ENCODE measurements around the gene TOMM40L.

The TOMM40L gene

GRCh38 chr1:161189036-161189435, 36.8 kb upstream of the TOMM40L start:
- H3K9ac ChIP-seq (ENCODE audit: low read depth, low read length) = no peak overlapping the region
- peaks cover 23% of the 10 kb centered on the region for H3K4me1 ChIP-seq (ENCODE audit: control insufficient read depth, insufficient read depth, low read length)
- no peaks in the 10 kb centered on the region for H3K36me3 ChIP-seq (ENCODE audit: insufficient read depth, low read length)

DNA sequence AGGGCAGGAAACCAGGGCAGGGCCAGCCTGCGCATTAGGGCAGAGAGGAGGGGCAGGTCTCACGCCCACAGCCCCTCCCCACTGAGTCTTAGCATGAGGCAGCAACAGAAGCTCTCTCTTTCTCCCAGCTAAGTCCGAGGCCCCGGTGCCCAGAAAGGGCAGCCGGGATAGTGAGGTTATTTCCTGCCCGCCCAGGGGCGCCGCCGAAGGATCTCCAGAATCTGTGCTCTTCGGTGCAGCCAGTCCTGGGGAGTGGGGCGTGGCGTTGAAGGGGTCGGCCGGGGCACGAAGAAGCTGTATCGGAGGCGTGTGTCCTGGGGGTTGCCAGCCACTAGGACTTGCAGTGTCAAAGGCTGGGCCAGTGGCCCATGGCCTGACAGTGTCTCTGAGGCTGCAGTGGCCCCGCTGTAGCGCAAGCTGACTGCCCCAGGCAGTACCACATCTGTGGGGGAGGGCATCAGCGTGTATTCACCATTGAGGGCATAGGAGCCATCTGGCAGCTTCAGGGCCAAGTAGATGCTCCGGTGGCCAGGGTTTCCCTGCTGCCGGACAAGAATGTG, 34.8 kb upstream of the TOMM40L start:
- Histone ChIP-seq H3K4me2 (ENCODE audit: low read length) (no peak overlapping the region), H3K9me3 (replicated peaks; ENCODE audit: low read length) (no peaks in the 10 kb centered on the region), H3K4me1 (ENCODE audit: control insufficient read depth, insufficient read depth, low read length) (peaks cover 14% of the 10 kb centered on the region), H3K27me3 (ENCODE audit: control insufficient read depth, insufficient read depth, low read length) (no peaks in the 10 kb centered on the region), H3K4me3 (ENCODE audit: low read length) (no peak overlapping the region), H3K9ac (ENCODE audit: low read depth, low read length) (no peak overlapping the region), H3K36me3 (ENCODE audit: insufficient read depth, low read length) (no peaks in the 10 kb centered on the region)

More at GRCh38 chr1:161189036-161189435, 36.8 kb upstream of the TOMM40L start:
- Histone ChIP-seq H3K4me2 (ENCODE audit: low read length) (no peak overlapping the region), H3K9me3 (replicated peaks; ENCODE audit: low read length) (no peaks in the 10 kb centered on the region), H3K27me3 (ENCODE audit: control insufficient read depth, insufficient read depth, low read length) (no peaks in the 10 kb centered on the region), H3K4me3 (ENCODE audit: low read length) (no peak overlapping the region)

DNA sequence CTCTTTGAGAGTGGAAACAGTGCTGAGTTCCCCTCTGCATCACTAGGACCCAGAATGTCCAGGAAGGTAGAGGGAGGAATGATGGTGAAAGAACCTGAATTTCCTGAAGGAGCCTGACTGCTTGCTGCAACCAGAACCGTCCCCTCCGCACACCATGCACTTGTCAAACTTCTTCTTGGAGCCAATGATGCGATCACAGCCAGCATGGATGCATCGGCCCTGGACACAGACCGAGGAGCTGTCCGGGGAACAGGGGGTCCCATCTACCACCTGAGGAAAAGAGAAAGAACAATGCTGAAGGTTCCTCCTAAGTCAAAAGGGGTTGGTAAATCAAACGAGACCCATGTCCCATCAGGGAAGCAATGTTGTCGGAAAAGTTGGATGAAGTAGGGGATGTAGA, 33.9 kb upstream of the TOMM40L start:
- Histone ChIP-seq H3K27me3 (ENCODE audit: control insufficient read depth, insufficient read depth, low read length) (no peaks in the 10 kb centered on the region), H3K9me3 (replicated peaks; ENCODE audit: low read length) (no peaks in the 10 kb centered on the region), H3K4me3 (ENCODE audit: low read length) (no peak overlapping the region), H3K36me3 (ENCODE audit: insufficient read depth, low read length) (no peaks in the 10 kb centered on the region), H3K4me1 (ENCODE audit: control insufficient read depth, insufficient read depth, low read length) (peaks cover 14% of the 10 kb centered on the region), H3K4me2 (ENCODE audit: low read length) (no peak overlapping the region), H3K9ac (ENCODE audit: low read depth, low read length) (no peak overlapping the region)

GRCh38 chr1:161192476-161193465, 33.1 kb upstream of the TOMM40L start:
- Histone ChIP-seq H3K4me2 (ENCODE audit: low read length) (no peak overlapping the region), H3K4me3 (ENCODE audit: low read length) (no peak overlapping the region), H3K9me3 (replicated peaks; ENCODE audit: low read length) (no peaks in the 10 kb centered on the region), H3K27me3 (ENCODE audit: control insufficient read depth, insufficient read depth, low read length) (no peaks in the 10 kb centered on the region), H3K4me1 (ENCODE audit: control insufficient read depth, insufficient read depth, low read length) (peaks cover 22% of the 10 kb centered on the region), H3K9ac (ENCODE audit: low read depth, low read length) (no peak overlapping the region), H3K36me3 (ENCODE audit: insufficient read depth, low read length) (no peaks in the 10 kb centered on the region)

- peaks cover 31% of the 10 kb centered on the region for H3K4me1 ChIP-seq (ENCODE audit: control insufficient read depth, insufficient read depth, low read length)
- no peak overlapping the region for H3K9ac ChIP-seq (ENCODE audit: low read depth, low read length)
These were observed 32.2 kb upstream of the TOMM40L start for GRCh38 chr1:161193561-161194235.

DNA sequence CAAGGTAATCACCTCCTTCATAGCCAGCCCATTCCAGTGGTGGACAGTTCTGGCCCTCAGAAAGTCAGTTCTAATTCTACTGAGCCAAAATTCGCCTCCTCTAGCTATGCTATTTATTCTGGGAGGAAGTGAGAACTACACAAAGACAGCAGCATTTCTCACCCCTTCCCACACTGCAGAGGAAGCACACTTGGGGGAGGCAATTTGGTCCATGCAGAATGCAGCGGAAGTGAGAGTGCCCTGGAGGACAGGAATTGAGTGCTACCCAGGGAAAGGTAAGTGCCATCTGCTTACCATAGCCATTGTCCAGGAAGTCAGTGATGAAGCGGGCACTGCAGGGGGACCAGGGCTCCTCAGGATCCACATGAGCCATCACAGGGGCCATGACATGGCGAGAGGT, 30.7 kb upstream of the TOMM40L start:
- Histone ChIP-seq H3K27me3 (ENCODE audit: control insufficient read depth, insufficient read depth, low read length) (no peaks in the 10 kb centered on the region), H3K4me1 (ENCODE audit: control insufficient read depth, insufficient read depth, low read length) (peaks cover 41% of the 10 kb centered on the region), H3K4me2 (ENCODE audit: low read length) (no peak overlapping the region), H3K36me3 (ENCODE audit: insufficient read depth, low read length) (no peaks in the 10 kb centered on the region), H3K9ac (ENCODE audit: low read depth, low read length) (no peak overlapping the region), H3K9me3 (replicated peaks; ENCODE audit: low read length) (no peaks in the 10 kb centered on the region), H3K4me3 (ENCODE audit: low read length) (no peak overlapping the region)

More at GRCh38 chr1:161193561-161194235, 32.2 kb upstream of the TOMM40L start:
- Histone ChIP-seq H3K36me3 (ENCODE audit: insufficient read depth, low read length) (no peaks in the 10 kb centered on the region), H3K4me3 (ENCODE audit: low read length) (no peak overlapping the region), H3K27me3 (ENCODE audit: control insufficient read depth, insufficient read depth, low read length) (no peaks in the 10 kb centered on the region), H3K9me3 (replicated peaks; ENCODE audit: low read length) (no peaks in the 10 kb centered on the region), H3K4me2 (ENCODE audit: low read length) (peak overlapping the region; percentile 16)

- peak overlapping the region; percentile 81 for H3K4me2 ChIP-seq (ENCODE audit: low read length)
- no peak overlapping the region for H3K4me3 ChIP-seq (ENCODE audit: low read length)
- no peaks in the 10 kb centered on the region for H3K36me3 ChIP-seq (ENCODE audit: insufficient read depth, low read length)
- peaks cover 49% of the 10 kb centered on the region for H3K4me1 ChIP-seq (ENCODE audit: control insufficient read depth, insufficient read depth, low read length)
- no peaks in the 10 kb centered on the region for H3K27me3 ChIP-seq (ENCODE audit: control insufficient read depth, insufficient read depth, low read length)
- no peaks in the 10 kb centered on the region for H3K9me3 ChIP-seq (replicated peaks; ENCODE audit: low read length)
- H3K9ac ChIP-seq (ENCODE audit: low read depth, low read length) = peak overlapping the region; percentile 77
These were observed 29.7 kb upstream of the TOMM40L start for GRCh38 chr1:161196111-161196510.

- Histone ChIP-seq H3K36me3 (ENCODE audit: insufficient read depth, low read length) (no peaks in the 10 kb centered on the region), H3K4me1 (ENCODE audit: control insufficient read depth, insufficient read depth, low read length) (peaks cover 56% of the 10 kb centered on the region), H3K9me3 (replicated peaks; ENCODE audit: low read length) (no peaks in the 10 kb centered on the region)
These were observed 29.1 kb upstream of the TOMM40L start for GRCh38 chr1:161196521-161197451.

GRCh38 chr1:161197560-161198193, 28.2 kb upstream of the TOMM40L start:
- no peaks in the 10 kb centered on the region for H3K9me3 ChIP-seq (replicated peaks; ENCODE audit: low read length)
- no peaks in the 10 kb centered on the region for H3K27me3 ChIP-seq (ENCODE audit: control insufficient read depth, insufficient read depth, low read length)
- H3K4me2 ChIP-seq (ENCODE audit: low read length) = peak overlapping the region; percentile 81
- H3K4me3 ChIP-seq (ENCODE audit: low read length) = peak overlapping the region; percentile 60
- peak overlapping the region; percentile 77 for H3K9ac ChIP-seq (ENCODE audit: low read depth, low read length)
- peaks cover 57% of the 10 kb centered on the region for H3K4me1 ChIP-seq (ENCODE audit: control insufficient read depth, insufficient read depth, low read length)
- no peaks in the 10 kb centered on the region for H3K36me3 ChIP-seq (ENCODE audit: insufficient read depth, low read length)

More at GRCh38 chr1:161196521-161197451, 29.1 kb upstream of the TOMM40L start:
- H3K9ac ChIP-seq (ENCODE audit: low read depth, low read length) = peak overlapping the region; percentile 77
- peak overlapping the region; percentile 60 for H3K4me3 ChIP-seq (ENCODE audit: low read length)
- no peaks in the 10 kb centered on the region for H3K27me3 ChIP-seq (ENCODE audit: control insufficient read depth, insufficient read depth, low read length)
- peak overlapping the region; percentile 81 for H3K4me2 ChIP-seq (ENCODE audit: low read length)

DNA sequence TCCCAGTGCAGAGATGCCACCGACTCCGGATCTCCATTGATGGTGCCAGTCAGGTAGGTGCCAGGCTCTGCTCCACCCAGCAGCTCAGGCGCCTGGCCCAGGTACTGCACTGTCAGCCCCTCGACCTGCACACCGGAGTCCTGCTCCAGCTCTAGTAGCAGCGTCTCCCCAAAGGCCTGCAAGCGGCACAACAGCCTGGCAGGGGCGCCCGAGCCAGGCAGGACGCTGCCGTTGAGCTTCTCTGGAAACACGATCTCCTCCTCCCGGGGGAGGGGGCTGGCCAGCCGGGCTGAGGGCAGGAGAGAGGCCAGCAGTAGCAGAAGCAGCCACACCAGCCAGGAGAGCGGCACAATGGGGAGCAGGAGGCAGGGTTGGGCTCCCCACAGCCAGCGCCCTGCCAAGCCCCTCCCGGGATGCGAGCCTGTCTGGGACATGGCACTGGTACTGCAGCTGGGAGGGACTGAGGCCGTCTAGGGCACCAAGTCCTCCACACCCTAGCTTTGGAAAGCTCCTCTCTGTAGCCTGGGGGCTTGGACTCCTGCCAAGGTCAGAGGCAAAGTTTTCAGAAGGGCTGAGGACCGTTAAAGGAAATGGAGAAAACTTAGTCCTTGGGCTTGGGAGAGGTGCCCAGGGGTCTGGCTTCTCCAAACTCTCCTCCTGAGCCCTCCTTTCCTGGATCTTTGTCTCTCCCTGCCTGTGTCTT, 27.5 kb upstream of the TOMM40L start:
- peak overlapping the region; percentile 81 for H3K4me2 ChIP-seq (ENCODE audit: low read length)
- H3K36me3 ChIP-seq (ENCODE audit: insufficient read depth, low read length) = no peaks in the 10 kb centered on the region
- H3K9ac ChIP-seq (ENCODE audit: low read depth, low read length) = peak overlapping the region; percentile 77
- no peaks in the 10 kb centered on the region for H3K9me3 ChIP-seq (replicated peaks; ENCODE audit: low read length)
- H3K27me3 ChIP-seq (ENCODE audit: control insufficient read depth, insufficient read depth, low read length) = no peaks in the 10 kb centered on the region
- H3K4me3 ChIP-seq (ENCODE audit: low read length) = peak overlapping the region; percentile 60
- peaks cover 57% of the 10 kb centered on the region for H3K4me1 ChIP-seq (ENCODE audit: control insufficient read depth, insufficient read depth, low read length)
